NB4 (cell line): ENCODE data around the gene PIRT.

Source experiments
- POLR2A ChIP-seq: IDR thresholded peaks from 2 replicates; pipeline ENCODE4 v1.6.1; 2011; ENCODE audit warnings: mild to moderate bottlenecking; ENCODE audit not compliant: insufficient read length; ENCODE audit errors: extremely low read depth
- TF ChIP-seq, protein P1 (sequence below): IDR thresholded peaks from one replicate; pipeline ENCODE4 v1.5.1; 2012; ENCODE audit warnings: low read depth, low read length
- TF ChIP-seq, protein P2 (sequence below): IDR thresholded peaks from 2 replicates; pipeline ENCODE4 v1.6.1; 2011; ENCODE audit warnings: low read depth, low read length

DNA sequence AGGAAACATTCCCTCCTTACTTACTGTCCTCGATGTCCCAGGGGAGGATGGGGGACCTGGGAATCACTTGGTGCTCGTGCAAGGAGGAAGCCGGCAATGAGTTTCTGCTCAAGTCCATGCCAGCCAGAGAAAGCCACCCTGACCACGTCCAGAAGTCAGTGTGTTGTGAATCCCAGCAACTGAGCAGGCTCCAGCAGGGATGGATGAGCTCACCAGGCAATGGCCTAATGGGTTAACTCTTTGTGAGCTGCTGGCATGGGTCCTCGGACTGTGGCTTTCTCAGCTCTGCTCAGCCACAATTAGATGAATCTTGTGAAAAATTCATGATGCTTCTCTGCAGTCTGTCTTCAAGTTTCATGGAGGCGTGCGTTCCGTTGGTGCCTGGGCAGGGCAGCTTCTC lies at the start of gene PIRT:
- TF ChIP-seq, protein P1, sequence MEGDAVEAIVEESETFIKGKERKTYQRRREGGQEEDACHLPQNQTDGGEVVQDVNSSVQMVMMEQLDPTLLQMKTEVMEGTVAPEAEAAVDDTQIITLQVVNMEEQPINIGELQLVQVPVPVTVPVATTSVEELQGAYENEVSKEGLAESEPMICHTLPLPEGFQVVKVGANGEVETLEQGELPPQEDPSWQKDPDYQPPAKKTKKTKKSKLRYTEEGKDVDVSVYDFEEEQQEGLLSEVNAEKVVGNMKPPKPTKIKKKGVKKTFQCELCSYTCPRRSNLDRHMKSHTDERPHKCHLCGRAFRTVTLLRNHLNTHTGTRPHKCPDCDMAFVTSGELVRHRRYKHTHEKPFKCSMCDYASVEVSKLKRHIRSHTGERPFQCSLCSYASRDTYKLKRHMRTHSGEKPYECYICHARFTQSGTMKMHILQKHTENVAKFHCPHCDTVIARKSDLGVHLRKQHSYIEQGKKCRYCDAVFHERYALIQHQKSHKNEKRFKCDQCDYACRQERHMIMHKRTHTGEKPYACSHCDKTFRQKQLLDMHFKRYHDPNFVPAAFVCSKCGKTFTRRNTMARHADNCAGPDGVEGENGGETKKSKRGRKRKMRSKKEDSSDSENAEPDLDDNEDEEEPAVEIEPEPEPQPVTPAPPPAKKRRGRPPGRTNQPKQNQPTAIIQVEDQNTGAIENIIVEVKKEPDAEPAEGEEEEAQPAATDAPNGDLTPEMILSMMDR: no peak
- no peak for TF ChIP-seq POLR2A
- TF ChIP-seq, protein P2, sequence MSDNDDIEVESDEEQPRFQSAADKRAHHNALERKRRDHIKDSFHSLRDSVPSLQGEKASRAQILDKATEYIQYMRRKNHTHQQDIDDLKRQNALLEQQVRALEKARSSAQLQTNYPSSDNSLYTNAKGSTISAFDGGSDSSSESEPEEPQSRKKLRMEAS: no peak
